ENCODE measurements around the gene CDKAL1. TPM values are rescaled to one million over a fixed set of nuclear protein-coding genes. Genes with fewer than 3 reads are reported as not detected.

CDKAL1 gene
- total and polyA plus RNA-seq, 2 experiments from 2014 or later, result 14.4 to 19.5 TPM

- Histone ChIP-seq H3K36me3 (replicated peaks; ENCODE audit: insufficient read depth, low read depth) (no peaks in the 10 kb centered on the region), H3K79me2 (no peaks in the 10 kb centered on the region), H3K27ac (no peak overlapping the region), H3K4me1 (ENCODE audit: insufficient read depth) (no peaks in the 10 kb centered on the region), H3K4me2 (no peak overlapping the region), H3K9me2 (replicated peaks; ENCODE audit: insufficient read depth) (no peaks in the 10 kb centered on the region), H3K4me3 (no peak overlapping the region), H4K20me1 (ENCODE audit: insufficient read depth, poor library complexity, severe bottlenecking) (no peaks in the 10 kb centered on the region), H2AFZ (no peak overlapping the region), H3K27me3 (no peaks in the 10 kb centered on the region), H3K9me3 (ENCODE audit: low read depth) (no peaks in the 10 kb centered on the region)
- DNase-seq (ENCODE audit: low spot score), result no peak
- WGBS (ENCODE audit: low lambda C conversion rate, missing lambda C conversion rate), result 95% methylated on average over 2 of the region's 2 CpGs
- no peak for TF ChIP-seq EZH2 (IDR thresholded peaks at IDR 0.05; ENCODE audit: borderline replicate concordance)
- TF ChIP-seq CTCF (IDR thresholded peaks at IDR 0.05; ENCODE audit: poor library complexity), result no peak
- TF ChIP-seq EZH2phosphoT487 (IDR thresholded peaks at IDR 0.05; ENCODE audit: low read depth, severe bottlenecking, unreplicated experiment), result no peak
Measured at GRCh38 chr6:21265730-21266044, 731.4 kb downstream of the CDKAL1 start.

- DNase-seq (ENCODE audit: low spot score), result no peak
- H3K36me3 ChIP-seq (replicated peaks; ENCODE audit: insufficient read depth, low read depth), result no peaks in the 10 kb centered on the region
- H2AFZ ChIP-seq, result peak overlapping the region; percentile 3
- no peak overlapping the region for H3K4me3 ChIP-seq
- no peaks in the 10 kb centered on the region for H4K20me1 ChIP-seq (ENCODE audit: insufficient read depth, poor library complexity, severe bottlenecking)
- TF ChIP-seq EZH2phosphoT487 (IDR thresholded peaks at IDR 0.05; ENCODE audit: low read depth, severe bottlenecking, unreplicated experiment) (no peak), CTCF (IDR thresholded peaks at IDR 0.05; ENCODE audit: poor library complexity) (no peak), EZH2 (IDR thresholded peaks at IDR 0.05; ENCODE audit: borderline replicate concordance) (no peak)
- no peaks in the 10 kb centered on the region for H3K4me1 ChIP-seq (ENCODE audit: insufficient read depth)
- no peaks in the 10 kb centered on the region for H3K79me2 ChIP-seq
- H3K9me2 ChIP-seq (replicated peaks; ENCODE audit: insufficient read depth), result no peaks in the 10 kb centered on the region
- 72% methylated on average over 14 of the region's 14 CpGs for WGBS (ENCODE audit: low lambda C conversion rate, missing lambda C conversion rate)
- H3K27ac ChIP-seq, result no peak overlapping the region
- H3K27me3 ChIP-seq, result no peaks in the 10 kb centered on the region
- H3K4me2 ChIP-seq, result no peak overlapping the region
- H3K9me3 ChIP-seq (ENCODE audit: low read depth), result no peaks in the 10 kb centered on the region
Measured at GRCh38 chr6:21270636-21271201, 736.5 kb downstream of the CDKAL1 start.

GRCh38 chr6:21271428-21272155 is 737.3 kb downstream of the CDKAL1 start:
- H3K27me3 ChIP-seq, result no peaks in the 10 kb centered on the region
- DNase-seq (ENCODE audit: low spot score), result no peak
- no peak overlapping the region for H3K27ac ChIP-seq
- no peaks in the 10 kb centered on the region for H3K9me3 ChIP-seq (ENCODE audit: low read depth)
- H3K4me1 ChIP-seq (ENCODE audit: insufficient read depth), result no peaks in the 10 kb centered on the region
- H3K36me3 ChIP-seq (replicated peaks; ENCODE audit: insufficient read depth, low read depth), result no peaks in the 10 kb centered on the region
- no peaks in the 10 kb centered on the region for H4K20me1 ChIP-seq (ENCODE audit: insufficient read depth, poor library complexity, severe bottlenecking)
- H3K9me2 ChIP-seq (replicated peaks; ENCODE audit: insufficient read depth), result no peaks in the 10 kb centered on the region
- 90% methylated on average over 7 of the region's 7 CpGs for WGBS (ENCODE audit: low lambda C conversion rate, missing lambda C conversion rate)
- no peaks in the 10 kb centered on the region for H3K79me2 ChIP-seq
- H3K4me2 ChIP-seq, result no peak overlapping the region
- TF ChIP-seq EZH2 (IDR thresholded peaks at IDR 0.05; ENCODE audit: borderline replicate concordance) (no peak), CTCF (IDR thresholded peaks at IDR 0.05; ENCODE audit: poor library complexity) (no peak), EZH2phosphoT487 (IDR thresholded peaks at IDR 0.05; ENCODE audit: low read depth, severe bottlenecking, unreplicated experiment) (no peak)
- H3K4me3 ChIP-seq, result no peak overlapping the region
- peak overlapping the region; percentile 3 for H2AFZ ChIP-seq

Measured in hepatocyte (in vitro differentiated cells).